ENCODE data around the gene INPP5A.

INPP5A gene

GRCh38 chr10:132692311-132692710 lies 154.7 kb downstream of the INPP5A start:
- in situ Hi-C loops (cut with MboI; ENCODE audit: low sequenced_read_pairs, unreplicated experiment), result no loop called here
- TF ChIP-seq, protein P1, sequence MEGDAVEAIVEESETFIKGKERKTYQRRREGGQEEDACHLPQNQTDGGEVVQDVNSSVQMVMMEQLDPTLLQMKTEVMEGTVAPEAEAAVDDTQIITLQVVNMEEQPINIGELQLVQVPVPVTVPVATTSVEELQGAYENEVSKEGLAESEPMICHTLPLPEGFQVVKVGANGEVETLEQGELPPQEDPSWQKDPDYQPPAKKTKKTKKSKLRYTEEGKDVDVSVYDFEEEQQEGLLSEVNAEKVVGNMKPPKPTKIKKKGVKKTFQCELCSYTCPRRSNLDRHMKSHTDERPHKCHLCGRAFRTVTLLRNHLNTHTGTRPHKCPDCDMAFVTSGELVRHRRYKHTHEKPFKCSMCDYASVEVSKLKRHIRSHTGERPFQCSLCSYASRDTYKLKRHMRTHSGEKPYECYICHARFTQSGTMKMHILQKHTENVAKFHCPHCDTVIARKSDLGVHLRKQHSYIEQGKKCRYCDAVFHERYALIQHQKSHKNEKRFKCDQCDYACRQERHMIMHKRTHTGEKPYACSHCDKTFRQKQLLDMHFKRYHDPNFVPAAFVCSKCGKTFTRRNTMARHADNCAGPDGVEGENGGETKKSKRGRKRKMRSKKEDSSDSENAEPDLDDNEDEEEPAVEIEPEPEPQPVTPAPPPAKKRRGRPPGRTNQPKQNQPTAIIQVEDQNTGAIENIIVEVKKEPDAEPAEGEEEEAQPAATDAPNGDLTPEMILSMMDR (IDR thresholded peaks at IDR 0.05; ENCODE audit: borderline replicate concordance, control extremely low read depth, extremely low read depth, insufficient read depth, missing control alignments), result no peak
- no peak for DNase-seq (ENCODE audit: low spot score)

DNA sequence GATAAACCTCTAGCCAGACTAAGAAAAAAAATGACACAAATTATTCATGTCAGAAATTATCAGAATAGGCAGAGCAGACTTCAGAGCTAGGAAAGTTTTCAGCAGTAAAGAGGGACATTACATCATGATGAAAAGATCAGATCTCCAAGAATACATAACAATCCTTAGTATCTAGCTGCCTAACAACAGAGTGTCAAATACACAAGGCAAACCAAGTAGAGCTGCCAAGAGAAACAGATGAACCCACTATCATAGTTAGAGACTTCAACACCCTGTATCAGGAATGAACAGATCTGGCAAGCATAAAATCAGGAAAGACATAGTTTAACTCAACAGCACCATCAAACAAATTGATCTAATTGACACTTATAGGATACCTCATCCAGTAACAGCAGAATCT lies 156.1 kb downstream of the INPP5A start:
- TF ChIP-seq, protein P1 (IDR thresholded peaks at IDR 0.05; ENCODE audit: borderline replicate concordance, control extremely low read depth, extremely low read depth, insufficient read depth, missing control alignments), result no peak
- no peak for DNase-seq (ENCODE audit: low spot score)
- in situ Hi-C loops (cut with MboI; ENCODE audit: low sequenced_read_pairs, unreplicated experiment), result no loop called here

- in situ Hi-C loops (cut with MboI; ENCODE audit: low sequenced_read_pairs, unreplicated experiment), result no loop called here
- no peak for DNase-seq (ENCODE audit: low spot score)
- TF ChIP-seq, protein P1 (IDR thresholded peaks at IDR 0.05; ENCODE audit: borderline replicate concordance, control extremely low read depth, extremely low read depth, insufficient read depth, missing control alignments), result no peak
These were observed 158.6 kb downstream of the INPP5A start for GRCh38 chr10:132696204-132696603.

- DNase-seq (ENCODE audit: low spot score), result no peak
- TF ChIP-seq, protein P1 (IDR thresholded peaks at IDR 0.05; ENCODE audit: borderline replicate concordance, control extremely low read depth, extremely low read depth, insufficient read depth, missing control alignments), result no peak
- in situ Hi-C loops (cut with MboI; ENCODE audit: low sequenced_read_pairs, unreplicated experiment), result no loop called here
These were observed 159.4 kb downstream of the INPP5A start for GRCh38 chr10:132696728-132697577.

DNA sequence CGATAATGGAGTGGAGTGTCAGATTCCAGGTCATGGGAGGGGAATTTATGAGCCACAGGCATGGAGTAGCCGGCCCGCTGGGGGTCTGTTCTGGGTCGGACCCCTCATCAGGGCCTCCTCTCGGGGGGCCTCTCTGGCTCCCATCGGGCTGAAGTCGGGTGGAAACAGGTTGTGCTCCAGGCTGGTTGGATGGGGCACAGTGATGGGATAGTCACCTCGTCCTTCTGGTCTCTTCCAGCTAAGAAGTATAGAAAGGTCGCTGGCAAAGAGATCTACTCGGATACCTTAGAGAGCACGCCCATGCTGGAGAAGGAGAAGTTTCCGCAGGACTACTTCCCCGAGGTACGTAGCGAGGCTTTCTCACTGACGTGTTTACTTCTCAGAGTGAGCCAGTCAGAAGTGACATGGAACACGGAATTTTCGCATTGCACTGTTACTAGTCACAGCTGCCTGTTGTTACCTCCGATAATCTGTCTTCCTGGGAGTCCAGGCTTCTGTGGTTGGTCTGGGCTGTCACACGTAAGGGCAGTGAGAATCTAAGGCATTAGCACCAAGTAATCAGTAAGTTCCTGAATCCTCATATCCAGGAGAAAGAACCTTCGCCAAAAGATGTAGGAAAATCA lies 160.1 kb downstream of the INPP5A start:
- in situ Hi-C loops (cut with MboI; ENCODE audit: low sequenced_read_pairs, unreplicated experiment), result no loop called here
- TF ChIP-seq, protein P1 (IDR thresholded peaks at IDR 0.05; ENCODE audit: borderline replicate concordance, control extremely low read depth, extremely low read depth, insufficient read depth, missing control alignments), result no peak
- DNase-seq (ENCODE audit: low spot score), result no peak

GRCh38 chr10:132698211-132698751 lies 160.7 kb downstream of the INPP5A start:
- TF ChIP-seq, protein P1 (IDR thresholded peaks at IDR 0.05; ENCODE audit: borderline replicate concordance, control extremely low read depth, extremely low read depth, insufficient read depth, missing control alignments), result no peak
- in situ Hi-C loops (cut with MboI; ENCODE audit: low sequenced_read_pairs, unreplicated experiment), result no loop called here
- DNase-seq (ENCODE audit: low spot score), result no peak

Data from GM13976 (cell line).